SH-SY5Y (cell line): Measurements from ENCODE around the gene ANKRD24.

Source experiments
- GATA2 ChIP-seq: IDR thresholded peaks from 2 replicates; pipeline ENCODE4 v1.6.1; 2011; ENCODE audit warnings: mild to moderate bottlenecking, low read depth, low read length
- GATA3 ChIP-seq: IDR thresholded peaks from 2 replicates; pipeline ENCODE4 v1.6.1; 2011; ENCODE audit warnings: low read depth, mild to moderate bottlenecking, low read length, moderate library complexity

DNA sequence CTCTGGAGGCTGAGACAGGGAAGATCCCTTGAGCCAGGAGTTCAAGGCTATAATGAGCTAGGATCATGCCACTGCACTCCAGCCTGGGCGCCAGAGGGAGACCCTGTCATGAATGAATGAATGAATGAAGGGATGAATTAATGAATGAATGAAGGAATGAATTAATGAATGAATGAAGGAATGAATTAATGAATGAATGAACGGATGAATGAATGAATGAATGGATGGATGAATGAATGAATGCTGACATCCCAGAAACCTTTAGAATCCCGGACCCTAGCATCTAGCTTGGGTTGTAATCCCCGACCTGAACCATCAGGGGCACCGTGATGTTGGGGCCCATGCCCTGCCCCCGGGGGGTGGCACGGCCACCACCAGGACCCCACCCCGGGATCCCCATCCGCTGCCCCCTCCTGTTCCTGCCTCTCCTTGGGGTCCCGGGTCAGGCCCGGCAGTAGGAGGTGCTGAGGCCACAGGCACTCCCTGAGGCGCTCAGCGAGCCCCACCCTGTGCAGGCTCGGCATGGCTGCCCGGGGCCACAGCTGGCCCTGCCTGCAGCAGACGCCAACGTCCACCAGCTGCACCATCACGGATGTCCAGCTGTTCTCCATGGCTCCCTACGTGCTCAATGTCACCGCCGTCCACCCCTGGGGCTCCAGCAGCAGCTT is 50.3 kb downstream of the ANKRD24 start:
- TF ChIP-seq GATA2 (no peak), GATA3 (no peak)
